Measurements from ENCODE around the gene JMJD8. TPM values are rescaled to one million over a fixed set of nuclear protein-coding genes. Genes with fewer than 3 reads are reported as not detected.
"Not testable (repeated sequence)": the region's sequence is repeated elsewhere in the genome, so short reads cannot be mapped to it uniquely, and the experiment has no call there.

Gene JMJD8
- total and polyA plus RNA-seq, 7 donors = 18.7 to 93.4 (median 52.8) TPM

DNA sequence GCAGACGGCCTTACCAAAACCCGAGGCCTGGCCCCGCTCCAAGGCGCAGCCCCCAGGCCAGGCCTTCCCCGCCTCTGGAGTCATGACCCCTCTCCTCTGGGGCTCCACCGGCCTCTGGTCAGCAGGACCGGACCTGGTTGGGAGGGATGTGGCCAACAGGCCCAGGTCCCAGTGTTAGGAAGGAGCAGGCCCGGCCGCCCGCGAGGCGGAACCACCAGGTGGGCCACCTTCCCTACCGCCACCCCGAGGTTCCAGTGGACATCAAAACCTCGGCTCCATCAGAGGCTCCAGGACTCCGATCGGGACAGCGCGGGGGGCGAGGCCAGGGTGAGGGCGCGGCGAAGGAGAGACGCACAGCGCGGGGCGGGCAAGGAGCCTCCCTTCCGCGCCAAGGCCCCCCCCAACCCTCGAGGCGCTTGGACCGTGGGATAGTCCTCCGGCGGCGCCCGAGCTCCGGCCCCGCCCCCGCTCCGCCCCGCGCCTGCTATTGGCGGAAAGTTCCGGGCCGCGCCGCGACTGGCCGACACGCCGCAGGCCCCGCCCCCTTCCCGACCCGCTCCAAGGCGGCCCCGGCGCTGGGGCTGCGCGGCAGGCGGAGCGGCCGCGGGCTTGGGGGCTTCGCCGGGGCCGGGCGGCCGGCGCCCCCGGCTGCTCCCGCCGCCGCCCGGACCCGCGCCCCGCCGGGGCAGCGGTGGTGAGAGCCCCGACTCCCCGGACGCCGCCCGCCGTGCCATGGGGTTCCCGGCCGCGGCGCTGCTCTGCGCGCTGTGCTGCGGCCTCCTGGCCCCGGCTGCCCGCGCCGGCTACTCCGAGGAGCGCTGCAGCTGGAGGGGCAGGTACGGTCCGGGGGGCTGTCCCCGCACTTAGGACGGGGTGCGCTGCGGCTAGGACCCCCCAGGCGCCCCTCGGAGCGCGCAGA is 30.7 kb upstream of the JMJD8 start, which contains the start of gene METRN:
METRN (plus strand) TSS at position 561 of the 919 bp plus-strand sequence; CDS start at position 733, 172 bp downstream.
- peak within 1 kb of the TSS; percentile 40 to 75 (median 56) for H3K27ac ChIP-seq
- peak within 1 kb of the TSS; percentile 53 to 75 (median 64) for H3K4me3 ChIP-seq
- H3K36me3 ChIP-seq = no peaks in the 10 kb centered on the region
- DNase-seq = peak; percentile 96
- no peaks in the 10 kb centered on the region for H3K9me3 ChIP-seq
- intact Hi-C loops (cut with DNase I) = loop anchor here (5.0 kb wide), 1 partner anchor 342 kb away; no protein-coding TSS in a partner anchor
- peaks cover 9 to 30% (median 21%) of the 10 kb centered on the region in 3 donors for H3K27me3 ChIP-seq
- TF ChIP-seq EP300 (IDR thresholded peaks at IDR 0.05) (no peak), POLR2AphosphoS5 (IDR thresholded peaks at IDR 0.05) (no peak), POLR2A (IDR thresholded peaks at IDR 0.05) (no peak)
- TF ChIP-seq, protein P1, sequence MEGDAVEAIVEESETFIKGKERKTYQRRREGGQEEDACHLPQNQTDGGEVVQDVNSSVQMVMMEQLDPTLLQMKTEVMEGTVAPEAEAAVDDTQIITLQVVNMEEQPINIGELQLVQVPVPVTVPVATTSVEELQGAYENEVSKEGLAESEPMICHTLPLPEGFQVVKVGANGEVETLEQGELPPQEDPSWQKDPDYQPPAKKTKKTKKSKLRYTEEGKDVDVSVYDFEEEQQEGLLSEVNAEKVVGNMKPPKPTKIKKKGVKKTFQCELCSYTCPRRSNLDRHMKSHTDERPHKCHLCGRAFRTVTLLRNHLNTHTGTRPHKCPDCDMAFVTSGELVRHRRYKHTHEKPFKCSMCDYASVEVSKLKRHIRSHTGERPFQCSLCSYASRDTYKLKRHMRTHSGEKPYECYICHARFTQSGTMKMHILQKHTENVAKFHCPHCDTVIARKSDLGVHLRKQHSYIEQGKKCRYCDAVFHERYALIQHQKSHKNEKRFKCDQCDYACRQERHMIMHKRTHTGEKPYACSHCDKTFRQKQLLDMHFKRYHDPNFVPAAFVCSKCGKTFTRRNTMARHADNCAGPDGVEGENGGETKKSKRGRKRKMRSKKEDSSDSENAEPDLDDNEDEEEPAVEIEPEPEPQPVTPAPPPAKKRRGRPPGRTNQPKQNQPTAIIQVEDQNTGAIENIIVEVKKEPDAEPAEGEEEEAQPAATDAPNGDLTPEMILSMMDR (IDR thresholded peaks at IDR 0.05) = no peak
- peaks cover 0 to 41% (median 31%) of the 10 kb centered on the region in 4 donors for H3K4me1 ChIP-seq
- 5 to 6% methylated on average over 108 of the region's 108 CpGs for WGBS, 2 donors

DNA sequence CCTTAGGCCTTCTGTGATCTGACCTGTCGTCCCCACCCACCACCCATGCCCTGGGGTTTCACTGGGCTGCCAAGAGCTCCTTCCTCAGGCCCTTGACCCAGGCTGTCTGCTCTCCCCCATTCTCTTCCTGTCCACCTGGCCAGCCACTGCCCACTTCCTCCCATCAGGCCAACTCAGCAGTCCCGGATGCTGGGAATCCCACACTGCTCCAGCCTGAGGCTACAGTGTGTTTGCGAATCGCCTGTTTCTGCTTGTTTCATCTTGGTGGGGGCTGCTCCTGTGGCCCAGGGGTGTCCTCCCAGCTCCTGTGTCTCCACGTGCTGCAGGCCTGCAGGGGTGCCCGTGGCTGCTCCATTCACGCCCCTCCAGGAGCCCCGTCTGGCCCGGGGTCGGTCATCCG is 29.9 kb upstream of the JMJD8 start:
- H3K27ac ChIP-seq = no peak overlapping the region
- intact Hi-C loops (cut with DNase I) = loop anchor here (5.0 kb wide), 1 partner anchor 343 kb away; no protein-coding TSS in a partner anchor
- peaks cover 0 to 38% (median 28%) of the 10 kb centered on the region in 4 donors for H3K4me1 ChIP-seq
- H3K4me3 ChIP-seq = no peak overlapping the region
- TF ChIP-seq POLR2AphosphoS5 (IDR thresholded peaks at IDR 0.05) (no peak), EP300 (IDR thresholded peaks at IDR 0.05) (no peak), POLR2A (IDR thresholded peaks at IDR 0.05) (no peak)
- TF ChIP-seq, protein P1 (IDR thresholded peaks at IDR 0.05) = no peak
- 60 to 65% methylated on average over 11 of the region's 11 CpGs for WGBS, 2 donors
- no peaks in the 10 kb centered on the region for H3K36me3 ChIP-seq
- no peak for DNase-seq
- H3K9me3 ChIP-seq = no peaks in the 10 kb centered on the region
- H3K27me3 ChIP-seq = peaks cover 9 to 37% (median 27%) of the 10 kb centered on the region in 3 donors

DNA sequence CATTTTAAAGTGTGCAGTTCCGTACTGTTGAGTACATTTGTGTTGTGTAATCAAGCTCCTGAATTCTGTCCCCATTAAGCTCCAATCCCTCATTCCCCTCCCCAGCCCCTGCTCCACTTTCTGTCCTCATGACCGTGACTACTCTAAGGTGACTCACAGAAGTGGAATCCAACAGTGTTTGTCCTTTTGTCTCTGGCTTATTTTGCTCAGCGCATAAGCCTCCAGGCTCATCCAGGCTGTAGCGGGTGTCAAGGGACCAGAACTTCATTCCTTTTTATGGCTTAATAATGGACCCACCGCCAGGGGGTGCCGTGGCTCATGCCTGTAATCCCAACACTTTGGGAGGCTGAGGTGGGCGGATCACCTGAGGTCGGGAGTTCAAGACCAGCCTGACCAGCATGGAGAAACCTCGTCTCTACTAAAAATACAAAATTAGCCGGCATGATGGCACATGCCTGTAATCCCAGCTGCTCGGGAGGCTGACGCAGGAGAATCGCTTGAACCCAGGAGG is 28.7 kb upstream of the JMJD8 start:
- WGBS, 2 donors = 30 to 57% methylated on average over 13 of the region's 13 CpGs
- H3K27me3 ChIP-seq = peaks cover 16 to 50% (median 40%) of the 10 kb centered on the region in 3 donors
- H3K27ac ChIP-seq, H3K4me3 ChIP-seq, H3K9me3 ChIP-seq, H3K36me3 ChIP-seq, DNase-seq: not testable (repeated sequence)
- peaks cover 0 to 38% (median 27%) of the 10 kb centered on the region in 4 donors for H3K4me1 ChIP-seq
- TF ChIP-seq, protein P1 (IDR thresholded peaks at IDR 0.05) = peak in 1 of 4 experiments; percentile 12
- peak in 1 of 4 donors; percentile 6 for TF ChIP-seq POLR2AphosphoS5 (IDR thresholded peaks at IDR 0.05)
- intact Hi-C loops (cut with DNase I) = loop anchor here (5.0 kb wide), 1 partner anchor 345 kb away; no protein-coding TSS in a partner anchor

DNA sequence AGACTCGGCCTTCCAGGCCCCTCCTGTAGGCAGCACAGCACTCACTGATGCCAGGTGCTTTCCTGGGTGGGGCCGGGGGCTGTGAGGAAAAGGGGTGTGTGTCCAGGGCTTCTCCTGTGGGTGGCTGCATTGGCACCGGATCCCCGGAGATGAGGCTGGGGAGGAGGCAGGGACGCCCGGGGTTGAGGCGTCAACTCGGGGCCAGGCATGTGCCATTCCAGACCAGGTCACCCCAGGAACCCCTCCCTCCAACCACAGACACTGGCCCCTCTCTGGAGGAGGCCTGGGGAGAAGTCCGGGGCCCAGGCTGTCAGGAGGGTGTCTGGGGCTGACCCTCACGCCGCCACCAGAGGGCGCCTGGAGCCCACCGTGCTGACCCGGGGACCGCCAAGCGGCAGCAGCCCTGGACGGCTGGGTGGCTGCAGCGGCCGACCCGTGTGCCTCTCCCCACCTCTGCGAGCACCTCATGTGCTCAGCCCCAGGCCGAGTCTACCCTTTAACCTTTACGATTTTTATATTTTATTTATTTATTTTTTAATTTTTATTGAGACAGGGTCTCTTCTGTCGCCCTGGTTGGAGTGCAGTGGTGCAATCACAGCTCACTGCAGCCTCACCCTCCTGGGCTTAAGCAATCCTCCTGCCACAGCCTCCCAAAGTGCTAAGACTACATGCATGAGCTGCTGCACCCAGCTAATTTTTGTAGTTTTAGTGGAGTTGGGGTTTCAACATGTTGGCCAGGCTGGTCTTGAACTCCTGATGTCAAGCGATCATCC is 27.6 kb upstream of the JMJD8 start:
- peaks cover 0 to 35% (median 25%) of the 10 kb centered on the region in 4 donors for H3K4me1 ChIP-seq

More for the DNA sequence above, 27.6 kb upstream of the JMJD8 start:
- 5 to 11% methylated on average over 25 of the region's 25 CpGs for WGBS, 2 donors
- peak; percentile 87 for DNase-seq
- peaks cover 20 to 60% (median 50%) of the 10 kb centered on the region in 3 donors for H3K27me3 ChIP-seq
- H3K36me3 ChIP-seq = no peaks in the 10 kb centered on the region
- intact Hi-C loops (cut with DNase I) = loop anchor here (1.0 to 5.0 kb wide), 4 partner anchors 29 to 391 kb away; partner anchors contain the start of gene CIAO3
- no peak overlapping the region for H3K4me3 ChIP-seq
- no peak for TF ChIP-seq EP300 (IDR thresholded peaks at IDR 0.05)
- TF ChIP-seq, protein P1 (IDR thresholded peaks at IDR 0.05) = peak; percentile 81 to 93 (median 90)
- no peak overlapping the region for H3K27ac ChIP-seq
- no peaks in the 10 kb centered on the region for H3K9me3 ChIP-seq
